Upper lobe of left lung (tissue), 6 donors: ENCODE results near the gene NCAN. TPM values are rescaled to one million over a fixed set of nuclear protein-coding genes. Genes with fewer than 3 reads are reported as not detected.

Experiments
- ATAC-seq, 2 donors: fragments of 200-7000 bp; cut with Tn5 transposase; one replicate each; pipeline ENCODE4 v1.9.1; 2022; ENCODE audit warnings: mild to moderate bottlenecking in 2 of 2, moderate library complexity in 2 of 2; ENCODE audit not compliant: low FRiP score in 2 of 2
- DNase-seq, 2 donors: peaks; one replicate each; pipeline ENCODE4 v3.0.0-alpha.2; 2019 to 2020
- H3K27ac ChIP-seq, 4 donors: fragments of 200-600 bp; sonication (generic); one replicate each; pipeline ENCODE4 v1.5.1; 2016 to 2019
- H3K27me3 ChIP-seq, 4 donors: fragments of 200-600 bp; sonication (generic); one replicate each; pipeline ENCODE4 v1.5.1; 2017 to 2019
- H3K36me3 ChIP-seq, 4 donors: fragments of 200-600 bp; sonication (generic); one replicate each; pipeline ENCODE4 v1.5.1; 2016 to 2019
- H3K4me1 ChIP-seq, 4 donors: fragments of 200-600 bp; sonication (generic); one replicate each; pipeline ENCODE4 v1.5.1; 2018 to 2019
- H3K4me3 ChIP-seq, 4 donors: fragments of 200-600 bp; sonication (generic); one replicate each; pipeline ENCODE4 v1.5.1; 2017 to 2019; ENCODE audit warnings: mild to moderate bottlenecking in 2 of 4, moderate library complexity in 1 of 4
- H3K9me3 ChIP-seq, 4 donors: fragments of 200-600 bp; sonication (generic); one replicate each; pipeline ENCODE4 v1.5.1; 2018 to 2019
- POLR2AphosphoS5 ChIP-seq, 2 donors: sonication (generic); formaldehyde crosslinking; IDR thresholded peaks; one replicate each; pipeline ENCODE4 v1.5.1; 2017; ENCODE audit warnings: antibody characterized with exemption in 2 of 2
- WGBS, 2 donors: methylation state at CpG; one replicate each; pipeline ENCODE4 v1.1.5; 2017 to 2018; 5-methylcytosine and 5-hydroxymethylcytosine counted together
- small RNA-seq, 4 donors: library from RNA; depleted of rRNA; stranded (forward); fragments of <200 nt; gene quantifications; one replicate each; pipeline ENCODE3, GENCODE V24; 2016
- total RNA-seq, 6 donors: library from RNA; depleted of rRNA in 4 of 6; stranded (reverse); fragments of >200 nt in 4 of 6; gene quantifications; one replicate each; pipeline versions ENCODE4 v1.1.0 to v1.2.1, GENCODE V29; 2016 to 2021
- TF ChIP-seq, protein P1 (sequence below), 6 experiments: fragments of 450-650 bp in 4 of 6; fragments of 200-600 bp in 2 of 6; sonication (generic) in 2 of 6; IDR thresholded peaks; one replicate each; pipeline ENCODE4 v1.5.1; 2016 to 2019; ENCODE audit warnings: antibody characterized with exemption in 6 of 6
- donor health status: DM: no; HTN: no; CAD: no; lungs with moderate emphysema.
- donor health status: DM: no; HTN: yes; CAD: no; lungs with severe emphysema.

The NCAN gene
- total RNA-seq, 6 donors from 2014 or later: 3.1 TPM; not detected in 5

GRCh38 chr19:19300613-19301012 is 88.9 kb downstream of the NCAN start:
- H3K4me1 ChIP-seq: no peaks in the 10 kb centered on the region
- no peak overlapping the region for H3K27ac ChIP-seq
- no peak for DNase-seq
- ATAC-seq: no peak
- H3K36me3 ChIP-seq: peaks cover 24 to 83% (median 61%) of the 10 kb centered on the region in 4 donors
- TF ChIP-seq, protein P1, sequence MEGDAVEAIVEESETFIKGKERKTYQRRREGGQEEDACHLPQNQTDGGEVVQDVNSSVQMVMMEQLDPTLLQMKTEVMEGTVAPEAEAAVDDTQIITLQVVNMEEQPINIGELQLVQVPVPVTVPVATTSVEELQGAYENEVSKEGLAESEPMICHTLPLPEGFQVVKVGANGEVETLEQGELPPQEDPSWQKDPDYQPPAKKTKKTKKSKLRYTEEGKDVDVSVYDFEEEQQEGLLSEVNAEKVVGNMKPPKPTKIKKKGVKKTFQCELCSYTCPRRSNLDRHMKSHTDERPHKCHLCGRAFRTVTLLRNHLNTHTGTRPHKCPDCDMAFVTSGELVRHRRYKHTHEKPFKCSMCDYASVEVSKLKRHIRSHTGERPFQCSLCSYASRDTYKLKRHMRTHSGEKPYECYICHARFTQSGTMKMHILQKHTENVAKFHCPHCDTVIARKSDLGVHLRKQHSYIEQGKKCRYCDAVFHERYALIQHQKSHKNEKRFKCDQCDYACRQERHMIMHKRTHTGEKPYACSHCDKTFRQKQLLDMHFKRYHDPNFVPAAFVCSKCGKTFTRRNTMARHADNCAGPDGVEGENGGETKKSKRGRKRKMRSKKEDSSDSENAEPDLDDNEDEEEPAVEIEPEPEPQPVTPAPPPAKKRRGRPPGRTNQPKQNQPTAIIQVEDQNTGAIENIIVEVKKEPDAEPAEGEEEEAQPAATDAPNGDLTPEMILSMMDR (IDR thresholded peaks at IDR 0.05): no peak
- TF ChIP-seq POLR2AphosphoS5 (IDR thresholded peaks at IDR 0.05): no peak
- no peaks in the 10 kb centered on the region for H3K9me3 ChIP-seq
- H3K27me3 ChIP-seq: no peaks in the 10 kb centered on the region
- WGBS, 2 donors: 96 to 97% methylated on average over 4 to 12 of the region's 12 CpGs
- no peak overlapping the region for H3K4me3 ChIP-seq

Small RNAs within 50 kb of the gene (small RNA-seq; reads per million reads assigned to genes)
- gene RNU6-1028P: 0 reads per million in 4 donors

Other genes starting within 250 kb of the NCAN start
- gene SUGP2, start 178.4 kb upstream of the NCAN start, total RNA-seq: 100 to 1,000 TPM in 2 of 6 donors, 10 to 100 TPM in 4; 33.6 to 179 (median 64.9) TPM
- gene ARMC6, start 178.4 kb upstream of the NCAN start, total RNA-seq: 10 to 100 TPM; 14.1 to 46.5 (median 26.8) TPM
- gene SLC25A42, start 148.0 kb upstream of the NCAN start, total RNA-seq: 10 to 100 TPM in 5 of 6 donors, 1 to 10 TPM in 1; 5.6 to 23.0 (median 13.6) TPM
- 10 to 100 TPM; 18.7 to 31.6 (median 26.2) TPM for gene TMEM161A, start 73.5 kb upstream of the NCAN start, total RNA-seq
- gene MEF2B, start 41.7 kb upstream of the NCAN start, total RNA-seq: 1 to 10 TPM in 3 of 6 donors, not detected in 3; 2.0 to 3.9 (median 3.1) TPM
- gene BORCS8, start 19.8 kb upstream of the NCAN start, total RNA-seq: 10 to 100 TPM; 10.1 to 55.5 (median 34.0) TPM
- gene RFXANK, start 19.7 kb upstream of the NCAN start, total RNA-seq: 10 to 100 TPM; 39.1 to 79.7 (median 67.3) TPM
- gene NR2C2AP, start 8.5 kb upstream of the NCAN start, total RNA-seq: 10 to 100 TPM in 4 of 6 donors, 1 to 10 TPM in 2; 5.2 to 17.0 (median 10.8) TPM
- gene TM6SF2, start 61.3 kb downstream of the NCAN start, total RNA-seq: 1 to 10 TPM in 1 of 6 donors, under 1 TPM in 2, not detected in 3; 0.30 to 1.0 (median 0.46) TPM
- gene SUGP1, start 108.6 kb downstream of the NCAN start, total RNA-seq: 10 to 100 TPM; 22.6 to 62.9 (median 42.6) TPM
- 100 to 1,000 TPM in 2 of 6 donors, 10 to 100 TPM in 4; 42.3 to 166 (median 64.2) TPM for gene MAU2, start 108.9 kb downstream of the NCAN start, total RNA-seq
- gene GATAD2A, start 193.7 kb downstream of the NCAN start, total RNA-seq: 100 to 1,000 TPM in 2 of 6 donors, 10 to 100 TPM in 4; 60.8 to 182 (median 88.0) TPM